Measurements from ENCODE around the gene CNBP.
"Not testable (repeated sequence)": the region's sequence is repeated elsewhere in the genome, so short reads cannot be mapped to it uniquely, and the experiment has no call there.

The CNBP gene

GRCh38 chr3:129183569-129184395 lies at the start of gene CNBP:
CNBP (minus strand) TSS chr3:129183896; CDS start chr3:129171757, 12,139 bp downstream.
- peak; percentile 49 to 96 (median 86) for DNase-seq

- DNase-seq = no peak
Measured at GRCh38 chr3:129231331-129232119, 47.8 kb upstream of the CNBP start.

GRCh38 chr3:129230311-129231019 lies 46.8 kb upstream of the CNBP start:
- peak in 2 of 51 donors; percentile 1 to 14 for DNase-seq

GRCh38 chr3:129228891-129229585 lies 45.3 kb upstream of the CNBP start:
- no peak for DNase-seq

GRCh38 chr3:129226374-129226773 lies 42.7 kb upstream of the CNBP start:
- DNase-seq = peak in 24 of 51 donors; percentile 4 to 72 (median 23)

- peak in 41 of 51 donors; percentile 5 to 78 (median 50) for DNase-seq
Measured at GRCh38 chr3:129224984-129225393, 41.3 kb upstream of the CNBP start.

- DNase-seq = not testable (repeated sequence)
Measured at GRCh38 chr3:129224387-129224786, 40.7 kb upstream of the CNBP start.

GRCh38 chr3:129218742-129219141 lies 35.0 kb upstream of the CNBP start:
- no peak for DNase-seq

- no peak for DNase-seq
Measured at GRCh38 chr3:129213238-129213637, 29.5 kb upstream of the CNBP start.

GRCh38 chr3:129211772-129212171 lies 28.1 kb upstream of the CNBP start:
- no peak for DNase-seq

- DNase-seq = no peak
Measured at GRCh38 chr3:129211345-129211744, 27.6 kb upstream of the CNBP start.

GRCh38 chr3:129207479-129207878 lies 23.8 kb upstream of the CNBP start:
- peak in 5 of 51 donors; percentile 9 to 29 (median 10) for DNase-seq

GRCh38 chr3:129205109-129205832 lies 21.6 kb upstream of the CNBP start:
- no peak for DNase-seq

- no peak for DNase-seq
Measured at GRCh38 chr3:129204473-129204872, 20.8 kb upstream of the CNBP start.

- no peak for DNase-seq
Measured at GRCh38 chr3:129199366-129199765, 15.7 kb upstream of the CNBP start.

- DNase-seq = no peak
Measured at GRCh38 chr3:129197321-129197720, 13.6 kb upstream of the CNBP start.

- DNase-seq = no peak
Measured at GRCh38 chr3:129196601-129197000, 12.9 kb upstream of the CNBP start.

GRCh38 chr3:129195731-129196256 lies 12.1 kb upstream of the CNBP start:
- DNase-seq = peak in 32 of 51 donors; percentile 1 to 83 (median 54)

- DNase-seq = not testable (repeated sequence)
Measured at GRCh38 chr3:129189793-129190192, 6.1 kb upstream of the CNBP start.

GRCh38 chr3:129187857-129188256 lies 4.2 kb upstream of the CNBP start:
- DNase-seq = no peak
